Measurements from ENCODE around the gene ABCC5. TPM values are rescaled to one million over a fixed set of nuclear protein-coding genes. Genes with fewer than 3 reads are reported as not detected.

Gene ABCC5
- total and polyA plus RNA-seq, 7 donors = 24.5 to 94.2 (median 59.6) TPM

DNA sequence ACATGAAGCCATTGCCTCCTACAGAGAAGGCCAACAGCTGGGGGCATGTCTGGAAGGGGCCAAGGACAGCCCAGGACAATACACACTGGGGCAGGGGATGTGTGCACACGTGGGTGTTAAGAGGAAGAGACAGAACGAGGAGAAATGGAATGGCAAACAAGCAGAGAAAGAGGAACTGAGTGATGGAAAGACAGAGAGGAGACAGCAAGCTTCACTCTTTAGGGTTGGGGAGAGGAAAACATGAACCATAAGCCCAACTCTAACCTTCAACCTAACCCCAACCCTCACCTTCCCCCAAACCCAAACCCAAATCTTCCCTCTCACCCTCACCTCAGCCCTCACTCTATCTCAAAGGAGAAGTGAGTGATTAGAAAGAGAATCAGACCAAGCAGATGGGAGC is 121.1 kb downstream of the ABCC5 start:
- 38 to 55% (median 52%) methylated on average over 2 of the region's 2 CpGs for WGBS, 3 donors
- Histone ChIP-seq H3K4me1 (no peaks in the 10 kb centered on the region), H3K36me3 (ENCODE audit: insufficient read depth in 1 of 2, low read depth in 1 of 2) (no peaks in the 10 kb centered on the region), H3K27me3 (ENCODE audit: insufficient read depth in 3 of 3, low read length in 2 of 3) (no peaks in the 10 kb centered on the region), H3K27ac (no peak overlapping the region), H3K9me3 (no peaks in the 10 kb centered on the region), H3K4me3 (no peak overlapping the region)
- intact Hi-C loops (cut with DNase I) = loop anchor here (5.0 to 10.0 kb wide), 6 partner anchors 121 to 396 kb away; partner anchors contain the start of genes ABCC5 (in 1 of the 2) and EIF2B5 (in 1 of the 2)
- TF ChIP-seq, protein P1, sequence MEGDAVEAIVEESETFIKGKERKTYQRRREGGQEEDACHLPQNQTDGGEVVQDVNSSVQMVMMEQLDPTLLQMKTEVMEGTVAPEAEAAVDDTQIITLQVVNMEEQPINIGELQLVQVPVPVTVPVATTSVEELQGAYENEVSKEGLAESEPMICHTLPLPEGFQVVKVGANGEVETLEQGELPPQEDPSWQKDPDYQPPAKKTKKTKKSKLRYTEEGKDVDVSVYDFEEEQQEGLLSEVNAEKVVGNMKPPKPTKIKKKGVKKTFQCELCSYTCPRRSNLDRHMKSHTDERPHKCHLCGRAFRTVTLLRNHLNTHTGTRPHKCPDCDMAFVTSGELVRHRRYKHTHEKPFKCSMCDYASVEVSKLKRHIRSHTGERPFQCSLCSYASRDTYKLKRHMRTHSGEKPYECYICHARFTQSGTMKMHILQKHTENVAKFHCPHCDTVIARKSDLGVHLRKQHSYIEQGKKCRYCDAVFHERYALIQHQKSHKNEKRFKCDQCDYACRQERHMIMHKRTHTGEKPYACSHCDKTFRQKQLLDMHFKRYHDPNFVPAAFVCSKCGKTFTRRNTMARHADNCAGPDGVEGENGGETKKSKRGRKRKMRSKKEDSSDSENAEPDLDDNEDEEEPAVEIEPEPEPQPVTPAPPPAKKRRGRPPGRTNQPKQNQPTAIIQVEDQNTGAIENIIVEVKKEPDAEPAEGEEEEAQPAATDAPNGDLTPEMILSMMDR (IDR thresholded peaks at IDR 0.05) = no peak
- no peak for DNase-seq
- no peak for ATAC-seq

DNA sequence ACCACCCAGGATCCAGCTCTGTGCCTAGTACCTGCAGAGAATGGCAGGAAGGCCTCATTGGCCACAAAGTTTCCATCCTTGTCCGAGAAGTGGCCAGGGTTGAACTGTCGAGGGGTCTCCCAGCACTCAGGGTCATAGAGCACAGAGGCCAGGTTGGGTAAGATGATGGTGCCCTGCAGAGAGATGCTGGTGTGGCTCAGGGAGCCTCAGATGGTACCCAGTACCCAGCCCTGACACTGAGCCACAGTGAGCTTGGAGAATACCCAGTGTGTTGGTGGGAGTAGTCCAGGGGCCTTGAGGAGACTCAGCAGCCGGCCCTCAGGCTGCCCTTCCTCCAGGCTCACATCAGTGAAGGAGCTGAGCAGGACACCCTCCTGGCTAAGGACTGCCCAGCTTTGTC is 121.5 kb downstream of the ABCC5 start:
- Histone ChIP-seq H3K36me3 (ENCODE audit: insufficient read depth in 1 of 2, low read depth in 1 of 2) (no peaks in the 10 kb centered on the region), H3K9me3 (no peaks in the 10 kb centered on the region), H3K4me3 (no peak overlapping the region), H3K27ac (no peak overlapping the region), H3K4me1 (no peaks in the 10 kb centered on the region), H3K27me3 (ENCODE audit: insufficient read depth in 3 of 3, low read length in 2 of 3) (no peaks in the 10 kb centered on the region)
- TF ChIP-seq, protein P1 (IDR thresholded peaks at IDR 0.05) = no peak
- no peak for DNase-seq
- peak in 1 of 4 donors; percentile 15 for ATAC-seq
- 78 to 89% (median 87%) methylated on average over 3 of the region's 3 CpGs for WGBS, 3 donors
- intact Hi-C loops (cut with DNase I) = loop anchor here (5.0 to 10.0 kb wide), 6 partner anchors 121 to 396 kb away; partner anchors contain the start of genes ABCC5 (in 1 of the 2) and EIF2B5 (in 1 of the 2)

DNA sequence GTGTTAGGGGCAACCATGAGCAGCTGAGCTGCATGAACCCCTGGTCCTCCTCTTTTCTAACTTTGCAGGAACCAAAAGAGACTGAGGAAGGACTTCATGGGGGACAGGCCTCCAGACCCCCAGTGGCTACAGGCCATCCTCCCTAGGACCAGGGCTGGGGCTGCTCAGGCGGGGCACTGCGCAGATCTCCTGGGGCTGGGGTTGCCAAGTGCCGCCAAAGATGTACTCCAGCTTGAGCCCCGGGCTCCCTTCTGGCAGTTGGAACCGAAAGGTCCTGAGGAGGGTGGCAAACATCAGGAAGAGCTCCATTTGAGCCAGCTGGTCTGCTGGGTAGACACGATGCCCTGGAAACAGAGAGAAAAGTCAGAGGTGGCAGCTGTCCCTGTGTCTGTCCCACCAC is 121.9 kb downstream of the ABCC5 start:
- ATAC-seq = peak in 1 of 4 donors; percentile 33
- no peak overlapping the region for H3K4me3 ChIP-seq
- WGBS, 3 donors = 71 to 78% (median 78%) methylated on average over 6 of the region's 6 CpGs
- no peaks in the 10 kb centered on the region for H3K9me3 ChIP-seq
- TF ChIP-seq, protein P1 (IDR thresholded peaks at IDR 0.05) = no peak
- intact Hi-C loops (cut with DNase I) = loop anchor here (2.0 to 10.0 kb wide), 8 partner anchors 121 to 397 kb away; partner anchors contain the start of genes ABCC5 (in 2 of the 2) and EIF2B5 (in 1 of the 2)
- H3K4me1 ChIP-seq = no peaks in the 10 kb centered on the region
- H3K27me3 ChIP-seq (ENCODE audit: insufficient read depth in 3 of 3, low read length in 2 of 3) = no peaks in the 10 kb centered on the region
- DNase-seq = no peak
- no peak overlapping the region for H3K27ac ChIP-seq
- no peaks in the 10 kb centered on the region for H3K36me3 ChIP-seq (ENCODE audit: insufficient read depth in 1 of 2, low read depth in 1 of 2)

DNA sequence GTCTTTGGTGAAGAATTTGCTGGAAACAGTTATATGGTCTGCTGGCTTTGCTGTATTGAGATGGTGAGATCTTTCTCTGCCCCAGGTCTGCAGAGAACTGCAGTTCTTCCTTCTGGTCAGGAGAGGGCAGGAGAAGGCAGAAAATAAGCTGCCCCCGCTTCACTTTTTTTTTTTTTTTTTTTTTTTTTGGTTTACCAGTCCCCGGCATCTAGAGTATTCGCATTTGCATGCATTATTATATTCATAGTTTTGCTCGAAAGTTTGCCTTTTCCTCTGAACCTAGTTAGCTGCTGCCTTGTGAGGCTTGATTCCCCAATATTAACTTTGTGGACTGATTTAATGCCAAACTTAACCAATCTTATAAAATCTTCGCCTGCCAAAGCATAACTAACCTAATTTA is 122.4 kb downstream of the ABCC5 start:
- H3K9me3 ChIP-seq = no peaks in the 10 kb centered on the region
- no peak overlapping the region for H3K4me3 ChIP-seq
- H3K27ac ChIP-seq = no peak overlapping the region
- peak; percentile 77 to 93 (median 86) for ATAC-seq
- intact Hi-C loops (cut with DNase I) = loop anchor here (2.0 to 10.0 kb wide), 8 partner anchors 122 to 397 kb away; partner anchors contain the start of genes ABCC5 (in 2 of the 2) and EIF2B5 (in 1 of the 2)
- no peak for DNase-seq
- WGBS, 3 donors = 12 to 17% (median 16%) methylated on average over 5 of the region's 5 CpGs
- H3K27me3 ChIP-seq (ENCODE audit: insufficient read depth in 3 of 3, low read length in 2 of 3) = no peaks in the 10 kb centered on the region
- no peaks in the 10 kb centered on the region for H3K4me1 ChIP-seq
- TF ChIP-seq, protein P1 (IDR thresholded peaks at IDR 0.05) = peak; percentile 86
- no peaks in the 10 kb centered on the region for H3K36me3 ChIP-seq (ENCODE audit: insufficient read depth in 1 of 2, low read depth in 1 of 2)
